HepG2 (cell line): ENCODE data around the gene SND1. TPM values are rescaled to one million over a fixed set of nuclear protein-coding genes. Genes with fewer than 3 reads are reported as not detected.

Experiments used
- CENPT ChIP-seq: sonication (generic); formaldehyde crosslinking; IDR thresholded peaks from 2 replicates; pipeline ENCODE4 v1.8.0; 2022; ENCODE audit warnings: low read depth, mild to moderate bottlenecking, moderate library complexity, missing genetic modification reagents
- HMGA1 ChIP-seq: sonication (generic); formaldehyde crosslinking; conservative IDR thresholded peaks from 2 replicates; pipeline ENCODE4 v1.4.0; 2020; ENCODE audit warnings: missing genetic modification reagents
- NFIB ChIP-seq: sonication (generic); formaldehyde crosslinking; IDR thresholded peaks from 2 replicates; pipeline ENCODE4 v1.9.0; 2021; ENCODE audit warnings: missing genetic modification reagents, mild to moderate bottlenecking, borderline replicate concordance
- RFXANK ChIP-seq: IDR thresholded peaks from 2 replicates; pipeline ENCODE4 v1.6.1; 2016
- SCMH1 ChIP-seq: sonication (generic); formaldehyde crosslinking; IDR thresholded peaks from 2 replicates; pipeline ENCODE4 v1.9.0; 2021; ENCODE audit warnings: missing genetic modification reagents, mild to moderate bottlenecking, borderline replicate concordance
- ZNF10 ChIP-seq: sonication (generic); formaldehyde crosslinking; IDR thresholded peaks from 2 replicates; pipeline ENCODE4 v1.4.0; 2020; ENCODE audit warnings: mild to moderate bottlenecking, low read depth, missing genetic modification reagents, borderline replicate concordance
- ZNF256 ChIP-seq: sonication (generic); formaldehyde crosslinking; conservative IDR thresholded peaks from 2 replicates; pipeline ENCODE4 v1.4.0; 2020; ENCODE audit warnings: missing genetic modification reagents
- ZNF510 ChIP-seq: sonication (generic); formaldehyde crosslinking; IDR thresholded peaks from 2 replicates; pipeline ENCODE4 v1.4.0; 2020; ENCODE audit warnings: low read depth, mild to moderate bottlenecking, missing genetic modification reagents
- ZNF550 ChIP-seq: sonication (generic); formaldehyde crosslinking; IDR thresholded peaks from 2 replicates; pipeline ENCODE4 v1.4.0; 2020; ENCODE audit warnings: mild to moderate bottlenecking, missing genetic modification reagents, borderline replicate concordance
- ZNF614 ChIP-seq: IDR thresholded peaks from 2 replicates; pipeline ENCODE4 v1.6.1; 2018; ENCODE audit warnings: missing biosample characterization, missing genetic modification reagents, inconsistent platforms, borderline replicate concordance
- polyA plus RNA-seq, 8 experiments: library from polyadenylated mRNA; depleted of rRNA in 3 of 8; stranded (reverse) in 7 of 8; unstranded in 1 of 8; fragments of >200 nt; fragmentation: Illumina TruSeq in 4 of 8; extraction: Trizol in 4 of 8; gene quantifications; 2 replicates each; pipeline versions ENCODE4 v1.2.1 to v1.2.3, GENCODE V29; 2011 to 2016; ENCODE audit warnings: low read depth in 4 of 8, missing spikeins in 1 of 8, mixed read lengths in 1 of 8; ENCODE audit not compliant: insufficient read depth in 1 of 8
- total RNA-seq, 5 experiments: library from RNA; depleted of rRNA; stranded (reverse); fragments of >200 nt; fragmentation: Illumina TruSeq; extraction: Trizol; gene quantifications; 2 replicates each; pipeline ENCODE4 v1.2.3, GENCODE V29; 2016; ENCODE audit warnings: low read depth in 1 of 5
- TF ChIP-seq, protein P1 (sequence below): IDR thresholded peaks from 2 replicates; pipeline ENCODE4 v1.4.0; 2020; ENCODE audit warnings: mild to moderate bottlenecking, missing genetic modification reagents
- TF ChIP-seq, protein P2 (sequence below): sonication (generic); formaldehyde crosslinking; IDR thresholded peaks from 2 replicates; pipeline ENCODE4 v1.5.0; 2020; ENCODE audit warnings: mild to moderate bottlenecking, missing genetic modification reagents, borderline replicate concordance
- TF ChIP-seq, protein P3 (sequence below): sonication (generic); formaldehyde crosslinking; IDR thresholded peaks from 2 replicates; pipeline ENCODE4 v1.4.0; 2020; ENCODE audit warnings: missing genetic modification reagents
- TF ChIP-seq, protein P4 (sequence below): sonication (generic); formaldehyde crosslinking; IDR thresholded peaks from 2 replicates; pipeline ENCODE4 v1.4.0; 2020; ENCODE audit warnings: mild to moderate bottlenecking, missing genetic modification reagents
- TF ChIP-seq, protein P5 (sequence below): sonication (generic); formaldehyde crosslinking; IDR thresholded peaks from 2 replicates; pipeline ENCODE4 v1.8.1; 2023; ENCODE audit warnings: missing genetic modification reagents, inconsistent platforms, borderline replicate concordance

SND1 gene
- total and polyA plus RNA-seq, 2 of the 13 experiments (the other 11 are each of a cell fraction or from before 2014, with no cell fraction given) = 110 to 182 TPM

DNA sequence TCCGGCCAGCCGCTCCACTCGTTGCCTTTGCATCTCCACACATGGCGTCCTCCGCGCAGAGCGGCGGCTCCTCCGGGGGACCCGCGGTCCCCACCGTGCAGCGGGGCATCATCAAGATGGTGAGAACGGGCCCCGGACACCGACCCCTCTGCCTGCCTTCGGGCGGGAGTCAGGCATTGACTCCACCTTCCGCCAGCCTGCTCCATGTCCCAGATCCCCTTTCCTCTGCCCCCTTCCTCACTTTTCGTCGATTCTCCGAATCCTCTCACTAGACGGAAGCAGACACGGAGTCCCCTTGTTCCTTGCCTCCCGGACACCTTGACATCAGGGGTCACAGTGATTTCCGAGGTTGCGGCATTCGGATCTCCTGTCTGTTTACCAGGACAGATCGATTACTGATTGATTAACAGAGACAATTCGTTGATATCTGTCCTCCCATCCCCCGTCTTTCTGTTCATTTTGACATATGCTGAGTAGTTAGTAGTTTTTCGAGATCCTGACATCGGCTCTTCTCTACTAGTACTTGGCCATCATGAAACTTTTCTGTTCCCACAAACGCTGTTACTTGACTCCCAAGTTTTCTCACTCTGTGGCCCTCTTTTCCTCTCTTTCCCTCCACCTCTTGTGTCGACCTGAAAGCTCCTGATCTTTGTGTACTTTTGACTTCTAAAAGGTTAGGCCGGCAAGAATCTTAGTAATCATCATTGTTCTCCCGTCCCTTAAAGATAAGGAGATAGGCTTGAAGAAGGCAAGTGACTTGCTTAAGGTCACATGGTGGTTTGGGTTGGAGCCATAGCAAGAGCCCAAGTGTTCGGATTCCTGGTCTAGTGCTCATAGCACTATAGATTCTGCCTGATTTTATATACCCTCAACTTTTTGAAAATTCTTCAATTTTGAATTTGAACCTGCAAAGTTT lies 597 bp downstream of the SND1 start (continued):
- TF ChIP-seq, protein P1, sequence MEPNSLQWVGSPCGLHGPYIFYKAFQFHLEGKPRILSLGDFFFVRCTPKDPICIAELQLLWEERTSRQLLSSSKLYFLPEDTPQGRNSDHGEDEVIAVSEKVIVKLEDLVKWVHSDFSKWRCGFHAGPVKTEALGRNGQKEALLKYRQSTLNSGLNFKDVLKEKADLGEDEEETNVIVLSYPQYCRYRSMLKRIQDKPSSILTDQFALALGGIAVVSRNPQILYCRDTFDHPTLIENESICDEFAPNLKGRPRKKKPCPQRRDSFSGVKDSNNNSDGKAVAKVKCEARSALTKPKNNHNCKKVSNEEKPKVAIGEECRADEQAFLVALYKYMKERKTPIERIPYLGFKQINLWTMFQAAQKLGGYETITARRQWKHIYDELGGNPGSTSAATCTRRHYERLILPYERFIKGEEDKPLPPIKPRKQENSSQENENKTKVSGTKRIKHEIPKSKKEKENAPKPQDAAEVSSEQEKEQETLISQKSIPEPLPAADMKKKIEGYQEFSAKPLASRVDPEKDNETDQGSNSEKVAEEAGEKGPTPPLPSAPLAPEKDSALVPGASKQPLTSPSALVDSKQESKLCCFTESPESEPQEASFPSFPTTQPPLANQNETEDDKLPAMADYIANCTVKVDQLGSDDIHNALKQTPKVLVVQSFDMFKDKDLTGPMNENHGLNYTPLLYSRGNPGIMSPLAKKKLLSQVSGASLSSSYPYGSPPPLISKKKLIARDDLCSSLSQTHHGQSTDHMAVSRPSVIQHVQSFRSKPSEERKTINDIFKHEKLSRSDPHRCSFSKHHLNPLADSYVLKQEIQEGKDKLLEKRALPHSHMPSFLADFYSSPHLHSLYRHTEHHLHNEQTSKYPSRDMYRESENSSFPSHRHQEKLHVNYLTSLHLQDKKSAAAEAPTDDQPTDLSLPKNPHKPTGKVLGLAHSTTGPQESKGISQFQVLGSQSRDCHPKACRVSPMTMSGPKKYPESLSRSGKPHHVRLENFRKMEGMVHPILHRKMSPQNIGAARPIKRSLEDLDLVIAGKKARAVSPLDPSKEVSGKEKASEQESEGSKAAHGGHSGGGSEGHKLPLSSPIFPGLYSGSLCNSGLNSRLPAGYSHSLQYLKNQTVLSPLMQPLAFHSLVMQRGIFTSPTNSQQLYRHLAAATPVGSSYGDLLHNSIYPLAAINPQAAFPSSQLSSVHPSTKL (CRISPR knock-in tag) = no peak
- TF ChIP-seq HMGA1 (CRISPR knock-in tag) = no peak
- no peak for TF ChIP-seq ZNF256 (CRISPR knock-in tag)
- TF ChIP-seq ZNF510 (CRISPR knock-in tag) = no peak
- TF ChIP-seq, protein P2, sequence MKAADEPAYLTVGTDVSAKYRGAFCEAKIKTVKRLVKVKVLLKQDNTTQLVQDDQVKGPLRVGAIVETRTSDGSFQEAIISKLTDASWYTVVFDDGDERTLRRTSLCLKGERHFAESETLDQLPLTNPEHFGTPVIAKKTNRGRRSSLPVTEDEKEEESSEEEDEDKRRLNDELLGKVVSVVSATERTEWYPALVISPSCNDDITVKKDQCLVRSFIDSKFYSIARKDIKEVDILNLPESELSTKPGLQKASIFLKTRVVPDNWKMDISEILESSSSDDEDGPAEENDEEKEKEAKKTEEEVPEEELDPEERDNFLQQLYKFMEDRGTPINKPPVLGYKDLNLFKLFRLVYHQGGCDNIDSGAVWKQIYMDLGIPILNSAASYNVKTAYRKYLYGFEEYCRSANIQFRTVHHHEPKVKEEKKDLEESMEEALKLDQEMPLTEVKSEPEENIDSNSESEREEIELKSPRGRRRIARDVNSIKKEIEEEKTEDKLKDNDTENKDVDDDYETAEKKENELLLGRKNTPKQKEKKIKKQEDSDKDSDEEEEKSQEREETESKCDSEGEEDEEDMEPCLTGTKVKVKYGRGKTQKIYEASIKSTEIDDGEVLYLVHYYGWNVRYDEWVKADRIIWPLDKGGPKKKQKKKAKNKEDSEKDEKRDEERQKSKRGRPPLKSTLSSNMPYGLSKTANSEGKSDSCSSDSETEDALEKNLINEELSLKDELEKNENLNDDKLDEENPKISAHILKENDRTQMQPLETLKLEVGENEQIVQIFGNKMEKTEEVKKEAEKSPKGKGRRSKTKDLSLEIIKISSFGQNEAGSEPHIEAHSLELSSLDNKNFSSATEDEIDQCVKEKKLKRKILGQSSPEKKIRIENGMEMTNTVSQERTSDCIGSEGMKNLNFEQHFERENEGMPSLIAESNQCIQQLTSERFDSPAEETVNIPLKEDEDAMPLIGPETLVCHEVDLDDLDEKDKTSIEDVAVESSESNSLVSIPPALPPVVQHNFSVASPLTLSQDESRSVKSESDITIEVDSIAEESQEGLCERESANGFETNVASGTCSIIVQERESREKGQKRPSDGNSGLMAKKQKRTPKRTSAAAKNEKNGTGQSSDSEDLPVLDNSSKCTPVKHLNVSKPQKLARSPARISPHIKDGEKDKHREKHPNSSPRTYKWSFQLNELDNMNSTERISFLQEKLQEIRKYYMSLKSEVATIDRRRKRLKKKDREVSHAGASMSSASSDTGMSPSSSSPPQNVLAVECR (CRISPR knock-in tag) = peak; percentile 64
- 0 out of 2 replicates have a peak, but pooled peaks have one; percentile 80 for TF ChIP-seq NFIB (CRISPR knock-in tag)
- no peak for TF ChIP-seq ZNF550 (CRISPR knock-in tag)
- no peak for TF ChIP-seq SCMH1
- TF ChIP-seq, protein P3, sequence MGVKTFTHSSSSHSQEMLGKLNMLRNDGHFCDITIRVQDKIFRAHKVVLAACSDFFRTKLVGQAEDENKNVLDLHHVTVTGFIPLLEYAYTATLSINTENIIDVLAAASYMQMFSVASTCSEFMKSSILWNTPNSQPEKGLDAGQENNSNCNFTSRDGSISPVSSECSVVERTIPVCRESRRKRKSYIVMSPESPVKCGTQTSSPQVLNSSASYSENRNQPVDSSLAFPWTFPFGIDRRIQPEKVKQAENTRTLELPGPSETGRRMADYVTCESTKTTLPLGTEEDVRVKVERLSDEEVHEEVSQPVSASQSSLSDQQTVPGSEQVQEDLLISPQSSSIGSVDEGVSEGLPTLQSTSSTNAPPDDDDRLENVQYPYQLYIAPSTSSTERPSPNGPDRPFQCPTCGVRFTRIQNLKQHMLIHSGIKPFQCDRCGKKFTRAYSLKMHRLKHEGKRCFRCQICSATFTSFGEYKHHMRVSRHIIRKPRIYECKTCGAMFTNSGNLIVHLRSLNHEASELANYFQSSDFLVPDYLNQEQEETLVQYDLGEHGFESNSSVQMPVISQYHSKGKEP (CRISPR knock-in tag) = no peak
- TF ChIP-seq CENPT = no peak
- TF ChIP-seq, protein P4, sequence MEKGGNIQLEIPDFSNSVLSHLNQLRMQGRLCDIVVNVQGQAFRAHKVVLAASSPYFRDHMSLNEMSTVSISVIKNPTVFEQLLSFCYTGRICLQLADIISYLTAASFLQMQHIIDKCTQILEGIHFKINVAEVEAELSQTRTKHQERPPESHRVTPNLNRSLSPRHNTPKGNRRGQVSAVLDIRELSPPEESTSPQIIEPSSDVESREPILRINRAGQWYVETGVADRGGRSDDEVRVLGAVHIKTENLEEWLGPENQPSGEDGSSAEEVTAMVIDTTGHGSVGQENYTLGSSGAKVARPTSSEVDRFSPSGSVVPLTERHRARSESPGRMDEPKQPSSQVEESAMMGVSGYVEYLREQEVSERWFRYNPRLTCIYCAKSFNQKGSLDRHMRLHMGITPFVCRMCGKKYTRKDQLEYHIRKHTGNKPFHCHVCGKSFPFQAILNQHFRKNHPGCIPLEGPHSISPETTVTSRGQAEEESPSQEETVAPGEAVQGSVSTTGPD (CRISPR knock-in tag) = no peak
- no peak for TF ChIP-seq RFXANK (CRISPR knock-in tag)
- TF ChIP-seq, protein P5, sequence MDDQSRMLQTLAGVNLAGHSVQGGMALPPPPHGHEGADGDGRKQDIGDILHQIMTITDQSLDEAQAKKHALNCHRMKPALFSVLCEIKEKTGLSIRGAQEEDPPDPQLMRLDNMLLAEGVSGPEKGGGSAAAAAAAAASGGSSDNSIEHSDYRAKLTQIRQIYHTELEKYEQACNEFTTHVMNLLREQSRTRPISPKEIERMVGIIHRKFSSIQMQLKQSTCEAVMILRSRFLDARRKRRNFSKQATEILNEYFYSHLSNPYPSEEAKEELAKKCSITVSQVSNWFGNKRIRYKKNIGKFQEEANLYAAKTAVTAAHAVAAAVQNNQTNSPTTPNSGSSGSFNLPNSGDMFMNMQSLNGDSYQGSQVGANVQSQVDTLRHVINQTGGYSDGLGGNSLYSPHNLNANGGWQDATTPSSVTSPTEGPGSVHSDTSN (CRISPR knock-in tag) = no peak
- TF ChIP-seq ZNF614 = no peak
- TF ChIP-seq ZNF10 (CRISPR knock-in tag) = no peak
